C1 segment of cervical spinal cord (tissue), 14 donors: Measurements from ENCODE around the gene LHX1.

ENCODE experiments used
- DNase-seq, 14 donors: peaks; one replicate each; lab custom pipeline; 2025; lab: John Stamatoyannopoulos, UW

LHX1 gene

GRCh38 chr17:36921095-36921851 is 16.0 kb upstream of the LHX1 start:
- DNase-seq: no peak

GRCh38 chr17:36922175-36922574 is 15.1 kb upstream of the LHX1 start:
- no peak for DNase-seq

GRCh38 chr17:36923814-36924221 is 13.5 kb upstream of the LHX1 start:
- DNase-seq: no peak

GRCh38 chr17:36926226-36926625 is 11.0 kb upstream of the LHX1 start:
- no peak for DNase-seq

GRCh38 chr17:36926701-36927100 is 10.6 kb upstream of the LHX1 start:
- DNase-seq: no peak

GRCh38 chr17:36928471-36929345 is 8.6 kb upstream of the LHX1 start:
- DNase-seq: no peak

GRCh38 chr17:36929851-36930582 is 7.3 kb upstream of the LHX1 start:
- DNase-seq: no peak

- DNase-seq: no peak
Observed at GRCh38 chr17:36930583-36930900, 6.7 kb upstream of the LHX1 start.

GRCh38 chr17:36931096-36931696 is 6.1 kb upstream of the LHX1 start:
- DNase-seq: no peak

GRCh38 chr17:36931697-36932382 is 5.4 kb upstream of the LHX1 start:
- DNase-seq: no peak

GRCh38 chr17:36932383-36932693 is 4.9 kb upstream of the LHX1 start:
- DNase-seq: no peak

- DNase-seq: no peak
Observed at GRCh38 chr17:36932694-36933511, 4.4 kb upstream of the LHX1 start.

GRCh38 chr17:36933512-36934143 is 3.6 kb upstream of the LHX1 start:
- DNase-seq: no peak

GRCh38 chr17:36934144-36934691 is 3.1 kb upstream of the LHX1 start:
- peak in 1 of 14 donors; percentile 90 for DNase-seq

GRCh38 chr17:36934692-36935630 is 2.3 kb upstream of the LHX1 start:
- DNase-seq: no peak

- DNase-seq: no peak
Observed at GRCh38 chr17:36935671-36936454, 1.4 kb upstream of the LHX1 start.

GRCh38 chr17:36936455-36937000 is 747 bp upstream of the LHX1 start:
- DNase-seq: peak in 2 of 14 donors; percentile 36 to 92
